Stimulated activated CD4-positive, alpha-beta T cell treated with anti-CD3 and anti-CD28 coated beads, Interleukin-2, amount 100 ng/mL, for 24 hours (primary cell): Measurements from ENCODE around the gene KNDC1.
"Not testable (repeated sequence)": the region's sequence is repeated elsewhere in the genome, so short reads cannot be mapped to it uniquely, and the experiment has no call there.

Source experiments
- DNase-seq, 2 donors: peaks; one replicate each; pipeline ENCODE4 v3.0.0-alpha.2; 2020

The KNDC1 gene

GRCh38 chr10:133209117-133209516 is 49.1 kb downstream of the KNDC1 start:
- DNase-seq = no peak

- no peak for DNase-seq
Measured at GRCh38 chr10:133209641-133210040, 49.6 kb downstream of the KNDC1 start.

- no peak for DNase-seq
Measured at GRCh38 chr10:133210398-133211140, 50.5 kb downstream of the KNDC1 start.

GRCh38 chr10:133211141-133211830 is 51.3 kb downstream of the KNDC1 start:
- DNase-seq = no peak

- DNase-seq = no peak
Measured at GRCh38 chr10:133211959-133212852, 52.2 kb downstream of the KNDC1 start.

- DNase-seq = no peak
Measured at GRCh38 chr10:133212853-133213494, 53.0 kb downstream of the KNDC1 start.

- DNase-seq = no peak
Measured at GRCh38 chr10:133213641-133214467, 53.8 kb downstream of the KNDC1 start.

GRCh38 chr10:133214468-133215410 is 54.7 kb downstream of the KNDC1 start:
- no peak for DNase-seq

GRCh38 chr10:133215586-133215985 is 55.6 kb downstream of the KNDC1 start:
- no peak for DNase-seq

- no peak for DNase-seq
Measured at GRCh38 chr10:133216776-133217175, 56.8 kb downstream of the KNDC1 start.

GRCh38 chr10:133217800-133218589 is 58.0 kb downstream of the KNDC1 start:
- no peak for DNase-seq

GRCh38 chr10:133218891-133219290 is 58.9 kb downstream of the KNDC1 start:
- no peak for DNase-seq

- no peak for DNase-seq
Measured at GRCh38 chr10:133219782-133220181, 59.8 kb downstream of the KNDC1 start.

GRCh38 chr10:133221331-133221730 is 61.3 kb downstream of the KNDC1 start:
- no peak for DNase-seq

- not testable (repeated sequence) for DNase-seq
Measured at GRCh38 chr10:133221756-133222155, 61.7 kb downstream of the KNDC1 start.

GRCh38 chr10:133224076-133224475 is 64.1 kb downstream of the KNDC1 start:
- DNase-seq = no peak

GRCh38 chr10:133224756-133225372 is 64.8 kb downstream of the KNDC1 start:
- no peak for DNase-seq

- no peak for DNase-seq
Measured at GRCh38 chr10:133225707-133226191, 65.7 kb downstream of the KNDC1 start.

GRCh38 chr10:133226251-133226808 is 66.3 kb downstream of the KNDC1 start:
- no peak for DNase-seq
